Astrocyte of the cerebellum (primary cell): ENCODE results near the gene PPARA.

Source experiments
- DNase-seq: peaks from one replicate; pipeline ENCODE4 v3.0.0-alpha.2; 2011; ENCODE audit warnings: low read depth
- H3K4me3 ChIP-seq: 2 replicates; pipeline ENCODE4 v1.5.1; 2011; ENCODE audit warnings: mild to moderate bottlenecking, low read depth, low read length, moderate library complexity
- in situ Hi-C: cut with HindIII; loops from 2 replicates; pipeline ENCODE4 v1.10.0; 2017; ENCODE audit warnings: low sequenced_read_pairs
- TF ChIP-seq, protein P1 (sequence below): IDR thresholded peaks from 2 replicates; pipeline ENCODE4 v1.5.1; 2012; ENCODE audit warnings: low read length, low read depth, moderate library complexity, mild to moderate bottlenecking; ENCODE audit errors: missing control alignments

PPARA gene

GRCh38 chr22:46145361-46145851 is 4.9 kb upstream of the PPARA start:
- TF ChIP-seq, protein P1, sequence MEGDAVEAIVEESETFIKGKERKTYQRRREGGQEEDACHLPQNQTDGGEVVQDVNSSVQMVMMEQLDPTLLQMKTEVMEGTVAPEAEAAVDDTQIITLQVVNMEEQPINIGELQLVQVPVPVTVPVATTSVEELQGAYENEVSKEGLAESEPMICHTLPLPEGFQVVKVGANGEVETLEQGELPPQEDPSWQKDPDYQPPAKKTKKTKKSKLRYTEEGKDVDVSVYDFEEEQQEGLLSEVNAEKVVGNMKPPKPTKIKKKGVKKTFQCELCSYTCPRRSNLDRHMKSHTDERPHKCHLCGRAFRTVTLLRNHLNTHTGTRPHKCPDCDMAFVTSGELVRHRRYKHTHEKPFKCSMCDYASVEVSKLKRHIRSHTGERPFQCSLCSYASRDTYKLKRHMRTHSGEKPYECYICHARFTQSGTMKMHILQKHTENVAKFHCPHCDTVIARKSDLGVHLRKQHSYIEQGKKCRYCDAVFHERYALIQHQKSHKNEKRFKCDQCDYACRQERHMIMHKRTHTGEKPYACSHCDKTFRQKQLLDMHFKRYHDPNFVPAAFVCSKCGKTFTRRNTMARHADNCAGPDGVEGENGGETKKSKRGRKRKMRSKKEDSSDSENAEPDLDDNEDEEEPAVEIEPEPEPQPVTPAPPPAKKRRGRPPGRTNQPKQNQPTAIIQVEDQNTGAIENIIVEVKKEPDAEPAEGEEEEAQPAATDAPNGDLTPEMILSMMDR: no peak
- in situ Hi-C loops: loop anchor here (5.0 to 10.0 kb wide), 4 partner anchors 97 to 289 kb away; partner anchors contain the start of gene TRMU
- no peak overlapping the region for H3K4me3 ChIP-seq
- DNase-seq: no peak

DNA sequence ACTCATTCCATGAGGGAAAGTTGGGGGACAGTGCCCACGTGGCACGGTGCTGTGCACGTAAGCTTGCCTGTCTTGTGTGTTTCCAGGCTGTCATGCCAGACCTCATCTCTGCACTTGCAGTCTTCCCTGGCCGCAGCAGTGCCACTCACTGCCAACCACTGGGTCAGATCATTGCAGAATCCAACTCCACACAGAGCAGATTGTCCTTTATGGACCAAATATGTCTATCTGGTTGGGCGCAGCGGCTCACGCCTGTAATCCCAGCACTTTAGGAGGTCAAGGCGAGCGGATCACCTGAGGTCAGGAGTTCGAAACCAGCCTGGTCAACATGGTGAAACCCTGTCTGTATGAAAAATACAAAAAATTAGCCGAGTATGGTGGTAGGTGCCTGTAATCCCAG is 4.4 kb upstream of the PPARA start:
- TF ChIP-seq, protein P1: no peak
- no peak for DNase-seq
- H3K4me3 ChIP-seq: no peak overlapping the region
- in situ Hi-C loops: loop anchor here (5.0 to 10.0 kb wide), 4 partner anchors 96 to 289 kb away; partner anchors contain the start of gene TRMU

DNA sequence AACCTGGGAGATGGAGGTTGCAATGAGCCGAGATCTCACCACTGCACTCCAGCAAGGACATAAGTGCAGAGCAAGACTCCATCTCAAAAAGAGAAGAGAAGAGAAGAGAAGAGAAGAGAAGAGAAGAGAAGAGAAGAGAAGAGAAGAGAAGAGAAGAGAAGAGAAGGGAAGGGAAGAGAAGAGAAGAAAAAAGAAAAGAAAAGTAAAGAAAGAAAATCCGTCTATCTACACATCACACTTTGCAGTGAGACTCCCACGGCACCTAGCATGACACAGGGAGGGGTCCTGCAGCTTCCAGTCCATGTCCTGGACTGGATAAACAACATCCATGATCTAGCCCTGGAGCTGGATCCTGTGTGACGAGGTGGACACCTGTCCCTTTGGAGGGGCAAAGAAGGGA is 4.0 kb upstream of the PPARA start:
- no peak overlapping the region for H3K4me3 ChIP-seq
- DNase-seq: no peak
- in situ Hi-C loops: loop anchor here (5.0 to 10.0 kb wide), 4 partner anchors 96 to 288 kb away; partner anchors contain the start of gene TRMU

DNA sequence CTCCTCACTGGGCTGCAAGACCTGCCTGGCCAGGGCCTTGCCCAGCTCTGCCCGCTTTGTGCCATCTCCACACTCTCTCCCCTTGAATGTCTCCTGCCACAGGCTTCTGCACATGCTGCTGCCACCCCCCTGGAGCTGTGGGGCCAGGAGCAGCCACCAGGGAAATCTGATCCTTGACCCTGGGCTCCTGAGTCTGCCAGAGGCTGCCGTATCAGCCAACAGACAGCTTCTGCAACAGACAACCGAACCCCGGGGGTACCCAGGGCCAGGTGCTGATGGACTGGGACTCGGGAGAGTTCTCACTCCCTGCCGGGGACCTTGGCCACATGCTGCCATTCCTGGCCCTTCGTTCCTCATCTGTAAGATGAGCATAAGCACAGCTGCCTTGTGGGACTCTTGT is 3.3 kb upstream of the PPARA start:
- no peak overlapping the region for H3K4me3 ChIP-seq
- in situ Hi-C loops: loop anchor here (5.0 to 10.0 kb wide), 4 partner anchors 95 to 288 kb away; partner anchors contain the start of gene TRMU
- TF ChIP-seq, protein P1: no peak
- DNase-seq: no peak

More for the DNA sequence above, 4.0 kb upstream of the PPARA start:
- TF ChIP-seq, protein P1: no peak

- no peak overlapping the region for H3K4me3 ChIP-seq
- TF ChIP-seq, protein P1: no peak
- no peak for DNase-seq
- in situ Hi-C loops: loop anchor here (5.0 to 10.0 kb wide), 4 partner anchors 95 to 287 kb away; partner anchors contain the start of gene TRMU
These were observed 2.7 kb upstream of the PPARA start for GRCh38 chr22:46147471-46148267.

GRCh38 chr22:46148336-46148735 is 2.0 kb upstream of the PPARA start:
- in situ Hi-C loops: loop anchor here (5.0 to 10.0 kb wide), 4 partner anchors 94 to 286 kb away; partner anchors contain the start of gene TRMU
- TF ChIP-seq, protein P1: no peak
- DNase-seq: no peak

More at GRCh38 chr22:46148336-46148735, 2.0 kb upstream of the PPARA start:
- no peak overlapping the region for H3K4me3 ChIP-seq
